ENCODE measurements around the gene MED27.

MED27 gene

DNA sequence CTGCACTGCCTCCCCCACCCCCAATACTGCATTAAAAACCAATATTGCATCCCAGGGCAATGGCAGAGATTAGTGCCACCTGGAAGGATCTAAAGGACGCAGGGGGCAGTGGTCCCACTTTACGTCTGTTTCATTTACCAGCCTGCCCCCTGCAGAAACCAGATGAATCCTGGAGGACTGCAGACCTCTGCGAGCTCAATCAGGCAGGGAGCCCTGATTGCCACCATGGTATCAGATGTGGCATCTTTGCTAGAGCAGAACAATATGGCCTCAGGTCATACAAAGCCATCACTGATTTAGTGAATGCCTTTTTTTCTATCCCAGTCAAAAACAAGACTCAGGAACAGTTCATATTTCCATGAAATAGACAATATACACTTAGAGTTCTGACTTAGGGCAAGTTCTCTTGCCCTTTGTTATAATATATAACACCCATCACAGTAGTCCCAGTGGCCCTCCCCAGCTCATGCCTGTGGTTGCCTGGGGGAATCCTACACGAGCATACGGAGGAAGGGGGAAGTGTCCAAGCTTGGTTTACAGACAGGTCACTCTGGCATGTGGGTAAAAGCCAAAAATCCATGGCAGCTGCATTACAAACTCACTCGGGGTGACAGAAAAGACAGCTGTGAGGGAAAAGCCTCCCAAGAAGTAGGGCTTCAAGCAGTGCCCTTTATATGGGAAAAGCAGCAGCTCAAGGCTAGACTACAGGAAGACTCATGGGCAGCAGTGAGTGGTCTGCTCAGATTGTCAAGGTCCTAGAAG lies 85.1 kb downstream of the MED27 start:
- DNase-seq, result no peak

GRCh38 chr9:131992906-131993657 lies 86.6 kb downstream of the MED27 start:
- DNase-seq, result no peak

- no peak for DNase-seq
These were observed 92.4 kb downstream of the MED27 start for GRCh38 chr9:131987232-131987631.

DNA sequence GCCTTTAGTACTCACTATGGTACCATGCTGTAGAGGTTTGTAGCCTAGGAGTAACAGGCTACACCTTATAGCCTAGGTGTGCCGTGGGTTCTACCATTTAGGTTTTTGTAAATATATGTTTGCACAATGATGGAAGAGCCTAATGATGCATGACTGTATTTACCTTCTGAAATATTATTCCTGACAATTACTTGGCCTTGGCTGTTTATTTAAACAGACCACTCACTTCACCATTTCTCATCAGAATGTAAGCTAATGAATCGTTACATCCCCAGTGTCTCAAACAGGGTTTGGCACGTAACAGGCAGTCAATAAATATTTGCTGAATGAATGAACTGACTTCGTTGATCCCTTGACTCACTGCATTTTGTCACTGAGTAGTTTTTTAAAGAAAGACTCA lies 93.1 kb downstream of the MED27 start:
- no peak for DNase-seq

GRCh38 chr9:131986089-131986488 lies 93.6 kb downstream of the MED27 start:
- no peak for DNase-seq

DNA sequence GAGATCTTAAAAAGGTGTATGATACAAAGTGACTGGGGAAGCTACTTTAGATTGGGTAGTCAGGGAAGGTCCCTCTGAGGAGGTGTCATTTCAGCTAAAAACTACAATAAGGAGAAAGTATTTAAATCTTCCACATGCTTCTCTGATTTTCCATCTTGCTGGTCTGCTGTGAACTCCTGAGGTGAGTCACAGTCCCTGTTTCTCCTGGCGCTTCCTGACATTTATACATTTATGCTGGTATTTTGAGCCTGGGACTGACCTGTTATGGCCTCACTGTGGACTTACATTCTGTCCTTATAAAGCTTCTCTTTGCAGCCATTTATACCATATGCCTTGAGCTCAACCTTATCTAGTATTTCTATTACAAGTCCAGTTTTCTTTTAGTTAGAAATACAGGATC lies 95.1 kb downstream of the MED27 start:
- no peak for DNase-seq

- no peak for DNase-seq
These were observed 96.9 kb downstream of the MED27 start for GRCh38 chr9:131982671-131983239.

DNA sequence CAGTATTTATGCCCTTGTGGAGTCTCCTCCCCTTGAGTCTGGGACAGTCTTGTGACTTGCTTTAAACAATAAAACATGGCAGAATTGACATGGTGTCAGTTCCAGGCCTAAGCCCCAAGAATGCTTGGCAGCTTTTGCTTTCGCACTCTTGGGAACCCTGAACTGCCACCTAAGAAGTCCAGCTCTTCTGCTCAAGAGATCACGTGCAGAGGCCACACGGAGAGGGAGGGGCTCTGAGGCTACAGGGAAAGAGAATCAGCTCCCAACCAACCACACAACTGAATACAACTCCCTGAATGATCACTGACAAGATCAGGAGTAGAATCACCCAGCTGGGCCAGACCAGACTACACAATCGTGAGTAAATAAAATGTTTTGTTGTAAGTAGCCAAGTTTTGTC lies 97.6 kb downstream of the MED27 start:
- no peak for DNase-seq

GRCh38 chr9:131981116-131981776 lies 98.4 kb downstream of the MED27 start:
- DNase-seq, result no peak

- no peak for DNase-seq
These were observed 99.2 kb downstream of the MED27 start for GRCh38 chr9:131980267-131981016.

GRCh38 chr9:131977109-131977838 lies 102.4 kb downstream of the MED27 start:
- DNase-seq, result no peak

DNA sequence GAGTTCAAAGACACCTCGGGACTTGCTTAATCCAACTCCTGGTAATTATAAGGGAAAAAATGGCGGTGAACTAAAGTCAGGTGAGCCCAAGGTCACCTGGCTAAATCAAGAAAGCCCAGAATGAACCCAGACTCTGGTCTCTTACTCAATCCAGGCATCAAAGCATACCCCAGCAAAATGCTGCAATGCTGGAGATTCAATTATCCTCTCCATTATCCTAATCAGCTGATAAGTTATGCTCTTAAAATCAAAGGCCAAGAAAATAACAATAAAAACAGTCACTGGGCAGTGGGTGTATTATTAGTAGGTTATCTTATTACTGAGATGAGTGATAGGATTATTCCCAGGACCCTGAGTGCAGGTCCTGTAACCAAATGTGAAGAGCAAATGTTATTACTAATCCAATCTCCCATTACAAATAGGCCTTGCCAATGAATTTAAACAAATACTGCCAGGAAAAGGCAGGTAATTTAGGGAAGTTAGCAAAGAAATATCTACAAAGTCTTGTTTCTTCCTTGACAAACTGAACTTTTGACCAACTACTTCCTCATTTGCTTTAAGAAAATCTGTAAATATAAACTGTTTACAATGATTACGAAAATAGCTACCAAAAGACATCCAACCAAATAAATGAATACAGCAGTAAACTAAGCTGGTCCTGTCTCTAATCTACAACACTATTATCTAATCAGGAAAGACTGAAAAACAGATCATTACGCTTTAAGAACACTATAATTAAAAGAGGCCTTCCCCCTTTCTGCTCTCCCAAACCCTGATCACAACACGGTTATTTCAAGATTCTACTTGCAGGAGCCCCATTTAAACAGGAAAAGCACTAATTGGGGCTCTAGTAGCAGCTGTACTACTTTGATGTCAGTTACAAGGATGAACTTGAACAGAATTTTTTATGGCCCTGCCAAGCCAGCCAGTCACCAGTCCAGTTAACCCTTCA lies 103.2 kb downstream of the MED27 start:
- no peak for DNase-seq

DNA sequence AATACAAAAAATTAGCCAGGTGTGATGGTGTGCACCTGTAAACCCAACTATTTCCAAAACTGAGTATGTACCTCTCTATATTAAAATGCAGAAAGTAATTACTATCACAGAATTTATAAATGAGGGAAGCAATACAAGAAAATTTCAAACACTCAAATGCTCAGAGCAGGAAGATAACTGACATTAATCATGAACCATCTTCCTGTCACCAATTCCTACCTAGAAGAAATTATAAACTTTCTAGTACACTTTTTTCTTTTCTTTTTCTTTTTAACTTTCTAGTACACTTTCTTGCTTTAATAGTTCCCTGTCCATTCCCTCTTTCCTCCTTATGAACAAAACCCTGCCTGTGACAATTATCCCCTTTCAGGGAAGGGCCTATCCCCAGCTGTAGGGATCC lies 106.8 kb downstream of the MED27 start:
- DNase-seq, result no peak

DNA sequence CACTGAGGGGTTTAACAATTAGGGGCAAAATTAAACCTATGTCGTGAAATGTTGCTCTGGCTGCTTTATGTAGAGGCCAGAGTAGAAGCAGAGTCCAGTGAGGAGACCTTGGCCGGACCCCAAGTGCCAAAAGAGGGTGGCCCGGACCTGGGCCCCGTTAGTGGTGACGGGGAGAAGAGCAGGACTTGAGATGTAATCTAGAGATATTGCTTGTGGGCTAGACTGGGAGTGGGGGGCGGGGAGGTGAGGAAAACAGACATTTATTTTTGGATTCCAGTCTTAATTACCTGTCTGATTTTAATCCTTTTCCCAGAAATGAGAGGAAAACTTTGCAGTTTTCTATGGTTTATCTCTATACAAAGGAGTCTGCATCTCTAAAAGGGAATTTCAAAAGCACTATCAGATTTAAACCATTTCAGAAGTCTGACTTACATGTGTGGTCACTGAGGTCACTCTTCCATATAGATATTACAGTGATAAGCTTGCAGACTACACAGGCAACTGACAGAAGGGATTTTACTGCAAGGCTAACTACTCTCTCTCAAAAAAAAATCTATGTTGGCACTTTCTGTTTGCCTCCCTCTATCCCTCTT lies 108.1 kb downstream of the MED27 start:
- no peak for DNase-seq

DNA sequence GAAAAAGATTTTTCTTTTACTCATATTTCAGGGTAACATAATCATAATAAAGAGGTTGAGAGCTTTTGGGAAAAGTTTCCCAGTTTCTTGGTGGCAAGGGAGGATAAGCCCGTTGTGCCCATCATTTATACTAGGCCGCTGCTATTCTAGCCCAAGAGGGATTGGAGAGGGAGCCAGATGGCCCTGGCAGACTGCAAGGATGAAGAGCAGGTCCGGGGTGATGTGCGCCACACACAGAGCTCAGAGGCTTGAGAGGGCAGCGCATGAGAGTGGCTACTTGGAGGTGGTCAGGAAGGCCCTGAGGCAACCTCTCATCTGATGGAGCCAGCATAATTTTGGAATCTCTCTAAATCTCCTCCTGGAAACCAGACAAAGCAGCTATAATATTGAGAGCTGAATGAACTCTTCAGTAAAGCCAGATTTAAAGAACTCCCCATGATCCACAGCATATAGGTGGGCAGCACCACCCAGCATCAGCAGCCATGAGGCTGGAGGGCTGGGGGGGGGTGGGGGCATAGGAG lies 110.1 kb downstream of the MED27 start:
- no peak for DNase-seq

DNA sequence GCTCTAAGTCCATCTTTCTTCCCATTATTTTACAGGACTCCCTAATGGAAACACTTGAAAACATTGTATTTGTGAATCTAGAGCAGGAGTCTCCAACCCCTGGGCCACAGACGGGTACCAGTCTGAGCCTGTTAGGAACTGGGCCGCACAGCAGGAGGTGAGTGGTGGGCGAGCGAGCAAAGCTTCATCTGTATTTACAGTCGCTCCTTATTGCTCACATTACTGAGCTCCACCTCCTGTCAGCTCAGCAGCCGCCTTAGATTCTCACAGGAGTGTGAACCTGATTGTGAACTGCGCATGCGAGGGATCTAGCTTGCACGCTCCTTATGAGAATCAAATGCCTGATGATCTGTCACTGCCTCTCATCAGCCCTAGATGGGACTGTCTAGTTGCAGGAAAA lies 111.0 kb downstream of the MED27 start:
- no peak for DNase-seq

DNA sequence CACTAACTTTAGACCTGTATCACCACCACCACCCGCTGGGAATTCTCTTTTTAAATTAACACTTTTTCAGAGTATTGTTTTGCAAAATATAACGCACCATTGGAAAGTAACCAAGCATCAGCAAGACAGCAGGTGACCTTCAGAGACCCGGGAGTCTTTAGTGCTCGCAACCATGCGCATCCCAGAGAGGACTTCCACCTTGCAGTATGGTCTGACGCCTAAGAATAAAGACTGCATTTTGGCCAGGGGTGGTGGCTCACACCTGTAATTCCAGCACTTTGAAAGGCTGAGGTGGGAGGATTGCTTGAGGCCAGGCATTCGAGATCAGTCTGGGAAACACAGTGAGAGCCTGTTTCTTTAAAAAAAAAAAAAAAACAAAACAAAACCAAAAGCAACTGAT lies 113.8 kb downstream of the MED27 start:
- DNase-seq, result no peak

GRCh38 chr9:131965103-131965502 lies 114.6 kb downstream of the MED27 start:
- DNase-seq, result no peak

GRCh38 chr9:131963072-131964030 lies 116.3 kb downstream of the MED27 start:
- DNase-seq, result no peak

Data from stimulated activated CD4-positive, alpha-beta T cell treated with anti-CD3 and anti-CD28 coated beads, Interleukin-4, amount 100 ng/mL, for 24 hours (primary cell).